Measurements from ENCODE around the gene NEIL3. TPM values are rescaled to one million over a fixed set of nuclear protein-coding genes. Genes with fewer than 3 reads are reported as not detected.

Gene NEIL3
- total RNA-seq, 2 donors from 2014 or later, result 0.52 TPM; not detected in 1

DNA sequence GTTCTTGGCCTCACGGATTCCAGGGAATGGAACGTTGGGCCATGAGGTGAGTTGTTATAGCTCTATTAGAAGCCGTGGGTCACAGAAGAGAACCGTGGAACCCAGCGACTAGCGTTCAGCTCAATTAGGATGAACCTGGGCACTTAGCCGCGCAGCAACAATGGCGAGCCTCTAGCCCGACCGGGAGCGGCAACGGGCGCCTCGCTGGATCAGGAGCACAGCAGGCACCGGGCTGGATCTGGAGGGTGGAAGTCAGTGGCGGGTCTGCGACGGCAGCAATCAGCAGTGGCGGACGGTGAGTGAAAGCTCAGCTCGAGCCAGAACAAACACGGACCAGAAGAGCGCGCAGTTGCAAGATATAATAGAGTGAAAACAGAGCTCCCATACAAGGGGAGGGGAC is 98.3 kb downstream of the NEIL3 start:
- H3K4me3 ChIP-seq, result no peak overlapping the region
- TF ChIP-seq, protein P1, sequence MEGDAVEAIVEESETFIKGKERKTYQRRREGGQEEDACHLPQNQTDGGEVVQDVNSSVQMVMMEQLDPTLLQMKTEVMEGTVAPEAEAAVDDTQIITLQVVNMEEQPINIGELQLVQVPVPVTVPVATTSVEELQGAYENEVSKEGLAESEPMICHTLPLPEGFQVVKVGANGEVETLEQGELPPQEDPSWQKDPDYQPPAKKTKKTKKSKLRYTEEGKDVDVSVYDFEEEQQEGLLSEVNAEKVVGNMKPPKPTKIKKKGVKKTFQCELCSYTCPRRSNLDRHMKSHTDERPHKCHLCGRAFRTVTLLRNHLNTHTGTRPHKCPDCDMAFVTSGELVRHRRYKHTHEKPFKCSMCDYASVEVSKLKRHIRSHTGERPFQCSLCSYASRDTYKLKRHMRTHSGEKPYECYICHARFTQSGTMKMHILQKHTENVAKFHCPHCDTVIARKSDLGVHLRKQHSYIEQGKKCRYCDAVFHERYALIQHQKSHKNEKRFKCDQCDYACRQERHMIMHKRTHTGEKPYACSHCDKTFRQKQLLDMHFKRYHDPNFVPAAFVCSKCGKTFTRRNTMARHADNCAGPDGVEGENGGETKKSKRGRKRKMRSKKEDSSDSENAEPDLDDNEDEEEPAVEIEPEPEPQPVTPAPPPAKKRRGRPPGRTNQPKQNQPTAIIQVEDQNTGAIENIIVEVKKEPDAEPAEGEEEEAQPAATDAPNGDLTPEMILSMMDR (IDR thresholded peaks at IDR 0.05), result no peak
- DNase-seq (ENCODE audit: low spot score), result no peak

DNA sequence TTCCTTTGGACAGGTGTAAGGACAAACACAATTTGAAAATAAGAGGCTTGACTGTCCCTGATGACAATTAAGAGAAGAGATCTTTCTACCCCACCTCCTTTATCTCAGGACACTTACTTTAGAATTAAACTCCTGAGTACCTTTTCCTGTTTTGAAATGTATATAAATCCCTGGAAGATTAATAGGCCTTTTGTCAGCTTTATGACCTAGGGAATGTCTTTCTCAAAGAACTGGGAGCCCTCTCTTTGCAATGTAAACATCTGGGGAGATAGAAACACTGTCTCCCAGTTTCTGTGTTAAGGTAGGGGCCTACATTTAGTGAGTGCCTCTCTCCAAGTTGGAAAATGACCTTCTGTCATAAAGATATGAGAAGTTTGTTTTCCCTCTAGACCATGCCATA is 100.9 kb downstream of the NEIL3 start:
- no peaks in the 10 kb centered on the region for H3K4me1 ChIP-seq
- no peak for DNase-seq (ENCODE audit: low spot score)
- H3K36me3 ChIP-seq, result no peaks in the 10 kb centered on the region
- H3K4me3 ChIP-seq, result no peak overlapping the region
- H3K27ac ChIP-seq, result no peak overlapping the region
- no peaks in the 10 kb centered on the region for H3K27me3 ChIP-seq
- H3K9me3 ChIP-seq, result no peaks in the 10 kb centered on the region
- TF ChIP-seq, protein P1 (IDR thresholded peaks at IDR 0.05), result no peak

More for the DNA sequence above, 98.3 kb downstream of the NEIL3 start:
- Histone ChIP-seq H3K9me3 (no peaks in the 10 kb centered on the region), H3K27me3 (no peaks in the 10 kb centered on the region), H3K4me1 (no peaks in the 10 kb centered on the region), H3K36me3 (no peaks in the 10 kb centered on the region), H3K27ac (no peak overlapping the region)

DNA sequence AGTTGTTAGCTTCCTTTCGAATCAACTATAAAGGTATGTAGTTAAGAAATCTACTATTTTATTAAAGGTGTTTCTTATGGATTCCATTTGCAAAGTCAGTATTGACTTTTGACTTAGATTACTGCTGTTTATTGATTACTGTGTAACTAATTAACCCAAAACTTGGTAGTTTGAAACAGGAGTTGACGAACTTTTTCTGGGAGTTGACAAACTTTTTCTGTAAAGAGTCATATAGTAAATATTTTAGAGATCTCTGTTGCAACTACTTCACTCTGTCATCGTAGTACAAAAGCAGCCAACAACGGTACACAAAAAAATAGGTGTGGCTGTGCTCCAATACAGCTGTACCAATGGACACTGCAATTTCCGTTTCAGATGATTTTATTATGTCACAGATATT is 102.3 kb downstream of the NEIL3 start:
- H3K4me1 ChIP-seq, result no peaks in the 10 kb centered on the region
- H3K4me3 ChIP-seq, result no peak overlapping the region
- DNase-seq (ENCODE audit: low spot score), result no peak

More for the DNA sequence above, 102.3 kb downstream of the NEIL3 start:
- Histone ChIP-seq H3K27me3 (no peaks in the 10 kb centered on the region), H3K9me3 (no peaks in the 10 kb centered on the region), H3K36me3 (no peaks in the 10 kb centered on the region), H3K27ac (no peak overlapping the region)
- TF ChIP-seq, protein P1 (IDR thresholded peaks at IDR 0.05), result no peak

Other genes starting within 250 kb of the NEIL3 start
- 10 to 100 TPM in 1 of 2 donors, 1 to 10 TPM in 1; 5.4 to 14.5 TPM for gene AGA, start 132.6 kb downstream of the NEIL3 start, total RNA-seq